GM06990 (cell line): Measurements from ENCODE around the gene CACNG7.

ENCODE experiments used
- DNase-seq: peaks from one replicate; pipeline ENCODE4 v3.0.0-alpha.2; 2011; ENCODE audit not compliant: insufficient read length; ENCODE audit errors: extremely low read depth
- H3K27me3 ChIP-seq: replicated peaks from 2 replicates; pipeline ENCODE4 v1.6.0; 2011; ENCODE audit warnings: low read length; ENCODE audit not compliant: control insufficient read depth, insufficient read depth
- H3K36me3 ChIP-seq: 2 replicates; pipeline ENCODE4 v1.5.1; 2011; ENCODE audit warnings: low read length; ENCODE audit not compliant: control insufficient read depth, insufficient read depth
- H3K4me3 ChIP-seq: replicated peaks from 2 replicates; pipeline ENCODE4 v1.5.1; 2011; ENCODE audit warnings: low read depth, mild to moderate bottlenecking, control low read depth, low read length
- TF ChIP-seq, protein P1 (sequence below): IDR thresholded peaks from 2 replicates; pipeline ENCODE4 v1.5.1; 2011; ENCODE audit warnings: low read length, control low read depth, mild to moderate bottlenecking, inconsistent platforms; ENCODE audit not compliant: insufficient read depth, poor library complexity, severe bottlenecking

Gene CACNG7

DNA sequence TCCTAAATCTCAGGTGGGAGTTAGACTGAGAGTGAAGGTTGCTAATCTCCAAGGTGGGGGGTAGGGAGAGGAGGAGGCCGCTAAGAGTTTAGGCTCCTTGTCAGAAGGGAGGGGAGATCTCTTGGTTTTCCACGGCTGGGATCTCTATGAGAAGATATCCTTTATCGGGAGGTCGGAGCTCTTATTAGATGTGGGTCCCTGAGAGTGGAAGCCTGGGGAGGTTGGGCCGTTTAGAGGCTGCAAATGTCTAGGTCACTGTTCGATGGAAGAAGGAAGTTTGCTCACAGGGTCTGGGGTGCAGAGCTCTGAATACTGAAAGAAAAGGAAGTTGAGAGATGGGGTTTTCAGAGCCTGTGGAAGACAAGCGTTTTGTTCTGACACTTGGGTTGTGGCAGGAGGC lies 37.6 kb upstream of the CACNG7 start:
- H3K27me3 ChIP-seq: no peaks in the 10 kb centered on the region
- H3K36me3 ChIP-seq: no peaks in the 10 kb centered on the region; the same call in none of the 2 replicates
- no peak for DNase-seq
- no peak overlapping the region for H3K4me3 ChIP-seq
- TF ChIP-seq, protein P1, sequence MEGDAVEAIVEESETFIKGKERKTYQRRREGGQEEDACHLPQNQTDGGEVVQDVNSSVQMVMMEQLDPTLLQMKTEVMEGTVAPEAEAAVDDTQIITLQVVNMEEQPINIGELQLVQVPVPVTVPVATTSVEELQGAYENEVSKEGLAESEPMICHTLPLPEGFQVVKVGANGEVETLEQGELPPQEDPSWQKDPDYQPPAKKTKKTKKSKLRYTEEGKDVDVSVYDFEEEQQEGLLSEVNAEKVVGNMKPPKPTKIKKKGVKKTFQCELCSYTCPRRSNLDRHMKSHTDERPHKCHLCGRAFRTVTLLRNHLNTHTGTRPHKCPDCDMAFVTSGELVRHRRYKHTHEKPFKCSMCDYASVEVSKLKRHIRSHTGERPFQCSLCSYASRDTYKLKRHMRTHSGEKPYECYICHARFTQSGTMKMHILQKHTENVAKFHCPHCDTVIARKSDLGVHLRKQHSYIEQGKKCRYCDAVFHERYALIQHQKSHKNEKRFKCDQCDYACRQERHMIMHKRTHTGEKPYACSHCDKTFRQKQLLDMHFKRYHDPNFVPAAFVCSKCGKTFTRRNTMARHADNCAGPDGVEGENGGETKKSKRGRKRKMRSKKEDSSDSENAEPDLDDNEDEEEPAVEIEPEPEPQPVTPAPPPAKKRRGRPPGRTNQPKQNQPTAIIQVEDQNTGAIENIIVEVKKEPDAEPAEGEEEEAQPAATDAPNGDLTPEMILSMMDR: no peak

DNA sequence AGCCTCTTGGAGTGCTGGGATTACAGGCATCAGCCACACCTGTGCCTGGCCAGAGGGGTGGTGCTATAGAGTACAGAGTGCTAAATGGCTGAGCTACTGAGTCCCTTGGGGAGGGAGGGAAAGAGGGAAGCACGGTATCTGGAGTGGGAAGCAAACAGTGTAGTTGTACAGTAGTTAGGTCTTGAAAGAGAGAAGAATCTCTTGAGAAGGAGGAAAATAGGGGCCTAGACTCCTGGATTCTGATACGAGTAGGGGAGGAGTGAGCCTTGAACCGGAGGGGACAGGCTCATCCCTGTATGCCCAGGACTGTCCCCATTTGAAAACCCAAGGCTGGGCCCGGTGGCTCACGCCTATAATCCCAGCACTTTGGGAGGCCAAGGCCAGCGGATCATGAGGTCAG lies 36.3 kb upstream of the CACNG7 start:
- H3K27me3 ChIP-seq: no peaks in the 10 kb centered on the region
- H3K4me3 ChIP-seq: no peak overlapping the region
- no peaks in the 10 kb centered on the region; the same call in none of the 2 replicates for H3K36me3 ChIP-seq
- TF ChIP-seq, protein P1: no peak
- no peak for DNase-seq

DNA sequence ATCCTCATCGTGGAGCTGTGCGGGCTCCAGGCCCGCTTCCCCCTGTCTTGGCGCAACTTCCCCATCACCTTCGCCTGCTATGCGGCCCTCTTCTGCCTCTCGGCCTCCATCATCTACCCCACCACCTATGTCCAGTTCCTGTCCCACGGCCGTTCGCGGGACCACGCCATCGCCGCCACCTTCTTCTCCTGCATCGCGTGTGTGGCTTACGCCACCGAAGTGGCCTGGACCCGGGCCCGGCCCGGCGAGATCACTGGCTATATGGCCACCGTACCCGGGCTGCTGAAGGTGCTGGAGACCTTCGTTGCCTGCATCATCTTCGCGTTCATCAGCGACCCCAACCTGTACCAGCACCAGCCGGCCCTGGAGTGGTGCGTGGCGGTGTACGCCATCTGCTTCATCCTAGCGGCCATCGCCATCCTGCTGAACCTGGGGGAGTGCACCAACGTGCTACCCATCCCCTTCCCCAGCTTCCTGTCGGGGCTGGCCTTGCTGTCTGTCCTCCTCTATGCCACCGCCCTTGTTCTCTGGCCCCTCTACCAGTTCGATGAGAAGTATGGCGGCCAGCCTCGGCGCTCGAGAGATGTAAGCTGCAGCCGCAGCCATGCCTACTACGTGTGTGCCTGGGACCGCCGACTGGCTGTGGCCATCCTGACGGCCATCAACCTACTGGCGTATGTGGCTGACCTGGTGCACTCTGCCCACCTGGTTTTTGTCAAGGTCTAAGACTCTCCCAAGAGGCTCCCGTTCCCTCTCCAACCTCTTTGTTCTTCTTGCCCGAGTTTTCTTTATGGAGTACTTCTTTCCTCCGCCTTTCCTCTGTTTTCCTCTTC lies 35.1 kb upstream of the CACNG7 start:
- H3K27me3 ChIP-seq: no peaks in the 10 kb centered on the region
- no peak for DNase-seq
- no peak overlapping the region for H3K4me3 ChIP-seq
- no peaks in the 10 kb centered on the region; the same call in none of the 2 replicates for H3K36me3 ChIP-seq
- TF ChIP-seq, protein P1: no peak

DNA sequence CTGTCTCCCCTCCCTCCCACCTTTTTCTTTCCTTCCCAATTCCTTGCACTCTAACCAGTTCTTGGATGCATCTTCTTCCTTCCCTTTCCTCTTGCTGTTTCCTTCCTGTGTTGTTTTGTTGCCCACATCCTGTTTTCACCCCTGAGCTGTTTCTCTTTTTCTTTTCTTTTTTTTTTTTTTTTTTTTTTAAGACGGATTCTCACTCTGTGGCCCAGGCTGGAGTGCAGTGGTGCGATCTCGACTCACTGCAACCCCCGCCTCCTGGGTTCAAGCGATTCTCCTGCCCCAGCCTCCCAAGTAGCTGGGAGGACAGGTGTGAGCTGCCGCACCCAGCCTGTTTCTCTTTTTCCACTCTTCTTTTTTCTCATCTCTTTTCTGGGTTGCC lies 34.5 kb upstream of the CACNG7 start:
- Histone ChIP-seq H3K27me3 (no peaks in the 10 kb centered on the region), H3K4me3 (no peak overlapping the region), H3K36me3 (no peaks in the 10 kb centered on the region; the same call in none of the 2 replicates)
- TF ChIP-seq, protein P1: no peak
- DNase-seq: no peak

DNA sequence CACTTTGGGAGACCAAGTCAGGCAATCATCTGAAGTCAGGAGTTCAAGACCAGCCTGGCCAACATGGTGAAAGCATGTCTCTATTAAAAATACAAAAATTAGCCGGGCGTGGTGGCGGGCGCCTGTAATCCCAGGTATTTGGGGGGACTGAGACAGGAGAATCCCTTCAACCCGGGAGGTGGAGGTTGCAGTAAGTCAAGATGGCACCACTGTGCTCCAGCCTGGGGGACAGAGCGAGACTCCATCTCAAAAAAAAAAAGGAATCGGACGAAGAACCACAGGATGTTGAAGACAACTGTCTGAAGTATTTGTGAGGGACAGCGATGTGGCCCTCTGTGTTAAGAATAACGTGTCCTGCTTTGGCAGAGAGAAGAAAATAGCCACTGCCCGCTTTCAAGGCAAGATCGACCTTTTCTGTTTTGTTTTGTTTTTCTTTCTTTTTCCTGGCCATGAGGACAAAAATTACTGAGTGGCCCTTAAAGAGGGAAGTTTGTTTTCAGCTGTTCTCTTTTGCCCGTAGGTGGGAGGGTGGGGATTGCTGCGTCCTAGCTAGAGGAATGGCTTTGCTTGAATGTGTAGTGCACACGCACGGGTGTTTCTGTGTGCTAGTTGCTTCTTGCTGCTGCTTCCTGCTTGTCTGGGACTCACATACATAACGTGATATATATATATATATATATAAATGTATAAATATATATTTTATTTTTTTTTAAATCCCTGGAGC lies 33.3 kb upstream of the CACNG7 start:
- H3K27me3 ChIP-seq: no peaks in the 10 kb centered on the region; the same call in none of the 2 replicates
- H3K36me3 ChIP-seq: no peaks in the 10 kb centered on the region; the same call in none of the 2 replicates
- TF ChIP-seq, protein P1: no peak
- no peak for DNase-seq
- no peak overlapping the region for H3K4me3 ChIP-seq
